GM21528 (cell line): ENCODE measurements around the gene CLDN2.
"Not testable (repeated sequence)": the region's sequence is repeated elsewhere in the genome, so short reads cannot be mapped to it uniquely, and the experiment has no call there.

ENCODE experiments used
- ATAC-seq: cut with Tn5 transposase; IDR thresholded peaks from one replicate; pipeline ENCODE4 v1.9.1; 2021; ENCODE audit warnings: mild to moderate bottlenecking, moderate library complexity; ENCODE audit not compliant: unreplicated experiment, low FRiP score

Gene CLDN2

DNA sequence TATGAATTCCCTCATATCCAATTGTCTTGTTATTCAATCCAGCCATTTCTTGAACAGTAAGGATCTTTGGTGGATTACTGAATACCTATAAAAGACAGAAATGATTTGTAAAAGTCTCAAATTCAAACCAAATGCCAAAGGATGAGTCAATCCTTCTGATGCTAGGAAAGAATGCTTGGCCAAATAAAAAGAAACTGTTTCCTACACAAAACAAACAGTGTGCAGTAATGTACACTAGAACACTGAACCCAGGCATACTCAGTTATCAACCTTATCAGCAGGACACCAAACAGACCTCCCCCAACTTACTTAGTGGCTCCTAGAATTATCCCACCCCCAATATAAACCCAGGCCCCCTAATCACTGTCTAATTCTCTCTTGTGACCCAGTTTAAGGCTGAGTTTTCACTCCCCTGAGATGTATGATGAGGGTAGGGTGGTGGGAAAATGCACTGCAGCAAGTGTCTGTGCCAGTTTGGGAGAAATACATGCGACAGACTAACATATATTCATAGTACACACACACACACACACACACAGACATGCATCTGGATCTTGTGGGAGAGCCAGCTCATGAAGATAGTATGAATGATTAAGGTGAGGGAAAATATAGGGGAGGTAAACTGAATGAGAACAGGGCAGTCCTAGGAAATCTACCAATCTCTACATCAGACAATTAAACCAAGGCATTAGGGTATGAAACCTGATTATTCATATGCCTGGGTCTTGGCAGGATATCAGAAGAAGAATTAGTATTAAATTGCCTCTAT lies 35.0 kb downstream of the CLDN2 start:
- ATAC-seq = no peak

GRCh38 chrX:106957856-106958255 lies 37.7 kb downstream of the CLDN2 start:
- ATAC-seq = no peak

GRCh38 chrX:106959901-106960300 lies 39.7 kb downstream of the CLDN2 start:
- no peak for ATAC-seq

DNA sequence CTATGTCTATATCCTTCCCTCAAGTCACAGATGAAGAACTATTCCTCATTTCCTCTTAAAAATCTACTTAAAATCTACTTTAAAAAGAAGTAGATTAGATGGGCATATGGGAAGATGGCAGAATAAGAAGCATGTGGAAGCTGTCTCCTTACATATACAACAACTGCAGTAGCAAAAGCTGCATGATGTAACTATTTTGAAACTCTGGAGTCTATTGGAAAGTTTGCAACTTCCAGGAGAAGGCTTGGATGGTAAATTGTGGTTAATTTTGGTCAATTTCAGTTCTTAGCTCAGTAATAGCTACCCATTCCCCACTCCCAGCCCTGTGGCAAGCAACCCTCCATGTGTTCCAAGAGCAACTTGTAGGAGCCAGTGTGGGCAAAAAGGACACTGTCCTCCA lies 42.9 kb downstream of the CLDN2 start:
- no peak for ATAC-seq

- ATAC-seq = no peak
These were observed 44.1 kb downstream of the CLDN2 start for GRCh38 chrX:106964290-106964689.

GRCh38 chrX:106966547-106966946 lies 46.3 kb downstream of the CLDN2 start:
- not testable (repeated sequence) for ATAC-seq

GRCh38 chrX:106972896-106973295 lies 52.7 kb downstream of the CLDN2 start:
- no peak for ATAC-seq

- no peak for ATAC-seq
These were observed 53.4 kb downstream of the CLDN2 start for GRCh38 chrX:106973433-106974149.

GRCh38 chrX:106976416-106976815 lies 56.2 kb downstream of the CLDN2 start:
- ATAC-seq = no peak
